DOHH2 (cell line): Measurements from ENCODE around the gene CLINT1.

ENCODE experiments used
- CTCF ChIP-seq: fragments of 200-600 bp; sonication (generic); IDR thresholded peaks from one replicate; pipeline ENCODE4 v1.5.1; 2014; ENCODE audit warnings: antibody characterized with exemption, mild to moderate bottlenecking, low read depth, low read length; ENCODE audit not compliant: poor library complexity, severe bottlenecking
- EZH2phosphoT487 ChIP-seq: fragments of 200-600 bp; sonication (generic); IDR thresholded peaks from 2 replicates; pipeline ENCODE4 v1.6.1; 2017; ENCODE audit warnings: borderline replicate concordance, mild to moderate bottlenecking, antibody characterized with exemption, low read length, moderate library complexity, mixed read lengths

DNA sequence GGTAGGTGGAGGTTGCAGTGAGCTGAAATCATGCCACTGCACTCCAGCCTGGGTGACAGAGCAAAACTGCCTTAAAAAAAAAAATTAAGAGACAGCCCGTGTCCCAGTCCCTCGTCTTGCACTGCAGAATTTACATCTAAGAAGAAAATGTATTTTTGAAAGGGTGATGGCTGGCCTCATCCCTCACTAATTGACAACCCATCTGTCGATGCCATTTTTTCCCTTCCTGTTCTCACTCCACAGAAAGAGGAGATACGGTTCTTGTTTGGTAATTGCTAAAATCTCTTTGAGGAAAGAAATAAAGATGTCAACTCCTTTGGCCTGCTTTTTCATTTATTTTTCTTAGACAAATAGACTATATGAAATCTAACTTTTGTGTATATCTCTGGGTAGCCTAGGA lies 117.8 kb downstream of the CLINT1 start:
- TF ChIP-seq CTCF (no peak), EZH2phosphoT487 (no peak)
